GM12878 (cell line): ENCODE measurements around the gene ERC2. TPM values are rescaled to one million over a fixed set of nuclear protein-coding genes. Genes with fewer than 3 reads are reported as not detected.

Experiments
- ATAC-seq: fragments of 200-7000 bp; cut with Tn5 transposase; 3 replicates; pipeline ENCODE4 v1.9.1; 2020; ENCODE audit warnings: mild to moderate bottlenecking, moderate library complexity
- BruUV-seq: library from RNA; stranded (reverse); fragments of 400-500 nt; replicated peaks from 2 replicates; lab custom pipeline; 2021; lab: Mats Ljungman, UMichigan
- CTCF ChIA-PET: fragments of 300-600 bp; sonication (Branson Sonifier 250); formaldehyde crosslinking; extraction: SDS; loops from one replicate; lab custom pipeline; 2021; ENCODE audit warnings: inconsistent platforms; lab: Yijun Ruan, JAX
- POLR2A ChIA-PET: fragments of 350-600 bp; formaldehyde crosslinking; extraction: SDS; loops from one replicate; lab custom pipeline; 2021; ENCODE audit warnings: inconsistent platforms; lab: Charles Lee
- RAD21 ChIA-PET: fragments of 300-600 bp; sonication (Branson Sonifier 250); formaldehyde crosslinking; loops from one replicate; lab custom pipeline; 2023; ENCODE audit warnings: antibody characterized with exemption; ENCODE audit not compliant: unreplicated experiment; lab: Charles Lee
- SMC1A ChIA-PET: fragments of 300-600 bp; sonication (Branson Sonifier 250); formaldehyde crosslinking; loops from one replicate; lab custom pipeline; 2023; ENCODE audit not compliant: unreplicated experiment, uncharacterized antibody; lab: Charles Lee
- DNase-seq: peaks from one replicate; pipeline ENCODE4 v3.0.0-alpha.2; 2011; ENCODE audit warnings: low read depth, low spot score
- FAIRE-seq: peaks from 3 replicates; lab custom pipeline; 2011; peaks lifted over from hg19 to GRCh38; lab: Jason Lieb, UNC
- H2AFZ ChIP-seq: 2 replicates; pipeline ENCODE4 v1.6.0; 2011; ENCODE audit warnings: low read depth, low read length, control low read depth; ENCODE audit not compliant: control insufficient read depth
- H3K27ac ChIP-seq: 2 replicates; pipeline ENCODE4 v1.5.1; 2011; ENCODE audit warnings: control low read depth; ENCODE audit not compliant: control insufficient read depth, insufficient read depth
- H3K27me3 ChIP-seq, 2 experiments: replicated peaks in 1 of 2; 2 replicates each; pipeline versions ENCODE4 v1.6.0 to v1.6.1; 2011; ENCODE audit warnings: low read length in 1 of 2; ENCODE audit not compliant: control insufficient read depth in 2 of 2, insufficient read depth in 2 of 2
- H3K36me3 ChIP-seq, 2 experiments: 2 replicates each; pipeline ENCODE4 v1.5.1; 2011; ENCODE audit warnings: low read length in 1 of 2; ENCODE audit not compliant: control insufficient read depth in 2 of 2, insufficient read depth in 2 of 2
- H3K4me1 ChIP-seq: 2 replicates; pipeline ENCODE4 v1.6.1; 2011; ENCODE audit warnings: mild to moderate bottlenecking, low read length, moderate library complexity, mixed read lengths; ENCODE audit not compliant: control insufficient read depth, insufficient read depth
- H3K4me2 ChIP-seq: 2 replicates; pipeline ENCODE4 v1.6.0; 2011; ENCODE audit warnings: control low read depth; ENCODE audit not compliant: control insufficient read depth, insufficient read depth
- H3K4me3 ChIP-seq: fragments of 200-600 bp; sonication (generic); 2 replicates; pipeline ENCODE4 v1.5.1; 2016
- H3K79me2 ChIP-seq: 2 replicates; pipeline ENCODE4 v1.6.0; 2011; ENCODE audit warnings: low read length; ENCODE audit not compliant: control insufficient read depth, insufficient read depth
- H3K9ac ChIP-seq: 2 replicates; pipeline ENCODE4 v1.8.0; 2011; ENCODE audit warnings: low read length, control low read depth, mixed read lengths; ENCODE audit not compliant: control insufficient read depth, insufficient read depth
- H3K9me3 ChIP-seq: replicated peaks from 3 replicates; pipeline ENCODE4 v1.5.1; 2011; ENCODE audit warnings: mild to moderate bottlenecking, low read length; ENCODE audit not compliant: control insufficient read depth, insufficient read depth
- H4K20me1 ChIP-seq: 2 replicates; pipeline ENCODE4 v1.6.0; 2011; ENCODE audit not compliant: control insufficient read depth, insufficient read depth
- CHD2 ChIP-seq: IDR thresholded peaks from 2 replicates; pipeline ENCODE4 v1.6.1; 2011; ENCODE audit warnings: low read depth, low read length, improper control_type of control experiment, borderline replicate concordance
- CREM ChIP-seq: IDR thresholded peaks from 2 replicates; pipeline ENCODE4 v1.6.1; 2014; ENCODE audit warnings: antibody characterized with exemption, low read depth
- GATAD2B ChIP-seq: fragments of 450-650 bp; conservative IDR thresholded peaks from 2 replicates; pipeline ENCODE4 v1.6.1; 2017; ENCODE audit warnings: low read depth, mild to moderate bottlenecking, moderate library complexity
- HDAC6 ChIP-seq: fragments of 200-600 bp; sonication (generic); IDR thresholded peaks from one replicate; pipeline ENCODE4 v1.8.0; 2017; ENCODE audit warnings: antibody characterized with exemption; ENCODE audit not compliant: unreplicated experiment
- KAT2A ChIP-seq: conservative IDR thresholded peaks from 2 replicates; pipeline ENCODE4 v1.6.1; 2011; ENCODE audit warnings: low read depth, low read length; ENCODE audit not compliant: control insufficient read depth
- MTA2 ChIP-seq: fragments of 450-650 bp; IDR thresholded peaks from 2 replicates; pipeline ENCODE4 v1.6.1; 2016; ENCODE audit warnings: low read depth, mild to moderate bottlenecking, moderate library complexity
- NFYA ChIP-seq: IDR thresholded peaks from 2 replicates; pipeline ENCODE4 v1.6.1; 2011; ENCODE audit warnings: low read depth, mild to moderate bottlenecking, low read length, improper control_type of control experiment, borderline replicate concordance
- NFYB ChIP-seq: IDR thresholded peaks from 2 replicates; pipeline ENCODE4 v1.6.1; 2011; ENCODE audit warnings: low read depth, mild to moderate bottlenecking, low read length, improper control_type of control experiment, moderate library complexity; ENCODE audit not compliant: insufficient read depth
- RUNX3 ChIP-seq: IDR thresholded peaks from 2 replicates; pipeline ENCODE4 v1.6.1; 2012; ENCODE audit warnings: low read length, inconsistent platforms
- SMAD5 ChIP-seq: IDR thresholded peaks from 2 replicates; pipeline ENCODE4 v1.6.1; 2016; ENCODE audit warnings: antibody characterized with exemption, low read depth
- SMARCA5 ChIP-seq: fragments of 450-650 bp; IDR thresholded peaks from 2 replicates; pipeline ENCODE4 v1.6.1; 2017; ENCODE audit warnings: mild to moderate bottlenecking
- SMC3 ChIP-seq: IDR thresholded peaks from 2 replicates; pipeline ENCODE4 v1.6.1; 2011; ENCODE audit warnings: low read length, improper control_type of control experiment, borderline replicate concordance
- SP1 ChIP-seq: IDR thresholded peaks from one replicate; pipeline ENCODE4 v1.6.1; 2011; ENCODE audit warnings: low read depth, low read length
- TCF7 ChIP-seq: IDR thresholded peaks from 2 replicates; pipeline ENCODE4 v1.6.1; 2014; ENCODE audit warnings: antibody characterized with exemption, borderline replicate concordance
- YBX1 ChIP-seq: fragments of 450-650 bp; IDR thresholded peaks from 2 replicates; pipeline ENCODE4 v1.6.1; 2016; ENCODE audit warnings: antibody characterized with exemption
- ZNF207 ChIP-seq: fragments of 450-650 bp; IDR thresholded peaks from 2 replicates; pipeline ENCODE4 v1.6.1; 2014; ENCODE audit warnings: antibody characterized with exemption, mild to moderate bottlenecking, borderline replicate concordance
- ZSCAN29 ChIP-seq: fragments of 450-650 bp; IDR thresholded peaks from 2 replicates; pipeline ENCODE4 v1.6.1; 2017; ENCODE audit warnings: mild to moderate bottlenecking, moderate library complexity
- ZZZ3 ChIP-seq: IDR thresholded peaks from 2 replicates; pipeline ENCODE4 v1.6.1; 2011; ENCODE audit warnings: low read depth; ENCODE audit not compliant: control insufficient read depth, insufficient read length
- WGBS: methylation state at CpG from one replicate; pipeline ENCODE4 v1.1.6; 2016; ENCODE audit warnings: low lambda C conversion rate; ENCODE audit not compliant: insufficient replicate concordance, insufficient coverage; ENCODE audit errors: missing lambda C conversion rate; 5-methylcytosine and 5-hydroxymethylcytosine counted together
- in situ Hi-C: fragments of 300-500 bp; cut with MboI; formaldehyde crosslinking; loops from 9 replicates; pipeline ENCODE4 v1.14.3; 2018; ENCODE audit warnings: mixed read lengths
- intact Hi-C: fragments of 100-400 bp; cut with micrococcal nuclease; formaldehyde crosslinking; loops from one replicate; pipeline ENCODE4 v1.14.2; 2022; ENCODE audit not compliant: unreplicated experiment
- polyA plus RNA-seq, 11 experiments: library from polyadenylated mRNA; depleted of rRNA in 4 of 11; unstranded in 6 of 11; stranded (reverse) in 5 of 11; fragments of >200 nt; fragmentation: Nextera tagmentation in 4 of 11; fragmentation: Illumina TruSeq in 1 of 11; extraction: Ambion mirVana in 4 of 11; extraction: Trizol in 1 of 11; gene quantifications; 1 replicate in 1 of 11; 2 replicates in 10 of 11; pipeline versions ENCODE4 v1.2.1 to v1.2.3, GENCODE V29; 2011 to 2016; ENCODE audit warnings: inconsistent platforms in 2 of 11, missing spikeins in 2 of 11, low read depth in 1 of 11
- total RNA-seq, 4 experiments: library from RNA; depleted of rRNA in 3 of 4; stranded (reverse); fragments of >200 nt in 3 of 4; fragmentation: Illumina TruSeq in 1 of 4; extraction: Trizol in 1 of 4; gene quantifications; 2 replicates each; pipeline versions ENCODE4 v1.2.1 to v1.2.3, GENCODE V29; 2013 to 2021
- TF ChIP-seq, protein P1 (sequence below): IDR thresholded peaks from 2 replicates; pipeline ENCODE4 v1.6.1; 2012; ENCODE audit warnings: low read length, inconsistent platforms
- TF ChIP-seq, protein P2 (sequence below): IDR thresholded peaks from 2 replicates; pipeline ENCODE4 v1.6.1; 2012; ENCODE audit warnings: low read depth, low read length, improper control_type of control experiment
- TF ChIP-seq, protein P3 (sequence below): fragments of 450-650 bp; IDR thresholded peaks from 2 replicates; pipeline ENCODE4 v1.6.1; 2014; ENCODE audit warnings: mild to moderate bottlenecking

Gene ERC2
- total and polyA plus RNA-seq, 10 of the 15 experiments (the other 5 are each of a cell fraction or from before 2014, with no cell fraction given), result 0.06 to 1.4 (median 0.12) TPM; not detected in 3

DNA sequence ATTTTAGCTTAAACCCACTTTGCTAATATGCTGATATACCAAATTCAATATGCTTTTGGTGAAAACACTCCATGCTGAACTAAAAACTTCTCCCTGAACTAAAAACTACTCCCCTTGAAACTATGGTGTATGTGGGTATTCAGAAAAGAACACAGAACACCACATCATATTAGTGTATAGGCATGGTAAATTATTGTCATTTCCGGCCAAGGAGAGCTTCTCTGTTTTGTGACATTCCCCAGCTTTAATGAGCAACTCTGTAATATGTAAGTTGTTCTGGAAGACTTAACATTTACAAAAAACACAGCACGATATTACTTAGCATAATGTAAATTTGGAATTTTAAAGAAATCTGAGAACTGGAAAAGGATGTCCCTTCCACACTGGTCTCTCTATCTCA, 711.3 kb downstream of the ERC2 start (continued):
- TF ChIP-seq, protein P1, sequence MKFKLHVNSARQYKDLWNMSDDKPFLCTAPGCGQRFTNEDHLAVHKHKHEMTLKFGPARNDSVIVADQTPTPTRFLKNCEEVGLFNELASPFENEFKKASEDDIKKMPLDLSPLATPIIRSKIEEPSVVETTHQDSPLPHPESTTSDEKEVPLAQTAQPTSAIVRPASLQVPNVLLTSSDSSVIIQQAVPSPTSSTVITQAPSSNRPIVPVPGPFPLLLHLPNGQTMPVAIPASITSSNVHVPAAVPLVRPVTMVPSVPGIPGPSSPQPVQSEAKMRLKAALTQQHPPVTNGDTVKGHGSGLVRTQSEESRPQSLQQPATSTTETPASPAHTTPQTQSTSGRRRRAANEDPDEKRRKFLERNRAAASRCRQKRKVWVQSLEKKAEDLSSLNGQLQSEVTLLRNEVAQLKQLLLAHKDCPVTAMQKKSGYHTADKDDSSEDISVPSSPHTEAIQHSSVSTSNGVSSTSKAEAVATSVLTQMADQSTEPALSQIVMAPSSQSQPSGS, result no peak
- no peak for TF ChIP-seq ZNF207
- TF ChIP-seq ZZZ3, result no peak
- no peak for TF ChIP-seq KAT2A
- TF ChIP-seq SMC3, result no peak
- TF ChIP-seq, protein P2, sequence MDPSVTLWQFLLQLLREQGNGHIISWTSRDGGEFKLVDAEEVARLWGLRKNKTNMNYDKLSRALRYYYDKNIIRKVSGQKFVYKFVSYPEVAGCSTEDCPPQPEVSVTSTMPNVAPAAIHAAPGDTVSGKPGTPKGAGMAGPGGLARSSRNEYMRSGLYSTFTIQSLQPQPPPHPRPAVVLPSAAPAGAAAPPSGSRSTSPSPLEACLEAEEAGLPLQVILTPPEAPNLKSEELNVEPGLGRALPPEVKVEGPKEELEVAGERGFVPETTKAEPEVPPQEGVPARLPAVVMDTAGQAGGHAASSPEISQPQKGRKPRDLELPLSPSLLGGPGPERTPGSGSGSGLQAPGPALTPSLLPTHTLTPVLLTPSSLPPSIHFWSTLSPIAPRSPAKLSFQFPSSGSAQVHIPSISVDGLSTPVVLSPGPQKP, result no peak
- TF ChIP-seq CHD2, result no peak
- TF ChIP-seq TCF7, result no peak
- TF ChIP-seq YBX1, result no peak
- no peak for TF ChIP-seq SP1

DNA sequence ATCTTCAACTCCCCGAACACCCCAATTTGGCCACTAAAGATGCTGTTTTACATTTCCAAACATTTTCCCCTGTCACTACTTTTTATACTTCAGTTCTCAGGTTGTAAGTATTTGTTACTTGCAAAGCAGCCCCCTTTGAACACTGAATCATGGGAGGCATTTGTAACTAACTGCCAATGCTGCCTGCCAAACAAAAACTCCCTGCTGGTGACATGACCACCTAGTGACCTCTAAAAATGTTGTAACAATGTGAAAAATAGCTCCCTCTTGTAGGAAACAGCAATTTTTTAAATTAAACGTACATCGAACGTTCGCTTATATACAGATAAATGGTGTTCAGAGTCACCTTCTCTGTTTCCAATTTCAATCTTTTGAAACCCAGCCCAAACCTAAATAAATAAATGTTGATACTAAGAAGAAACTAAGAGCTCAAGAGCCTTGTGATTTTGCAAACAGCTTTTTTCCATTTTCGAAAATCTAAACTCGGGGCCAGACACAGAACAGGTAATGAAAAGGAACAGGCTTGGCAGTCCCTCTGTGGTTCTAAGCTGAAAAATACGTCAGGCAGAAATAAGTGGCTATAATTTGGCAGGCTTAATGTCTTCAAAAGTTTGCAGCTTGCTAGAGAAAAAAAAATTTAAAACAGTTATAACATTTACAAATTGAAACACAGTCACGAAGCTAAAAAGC, 712.6 kb downstream of the ERC2 start:
- Histone ChIP-seq H3K9me3 (no peaks in the 10 kb centered on the region), H4K20me1 (no peaks in the 10 kb centered on the region), H3K4me1 (no peaks in the 10 kb centered on the region; the same call in 1 of the 2 replicates), H3K4me3 (no peak overlapping the region), H3K4me2 (no peak overlapping the region), H2AFZ (no peak overlapping the region), H3K36me3 (no peaks in the 10 kb centered on the region), H3K79me2 (no peaks in the 10 kb centered on the region), H3K27me3 (no peaks in the 10 kb centered on the region; a peak in 1 of 4 replicates), H3K9ac (no peak overlapping the region), H3K27ac (no peak overlapping the region)
- no TSS peak for BruUV-seq
- ChIA-PET SMC1A (interaction anchor here (1.8 kb wide), 1 partner anchor 15 kb away, joined by 4 read pairs; no protein-coding TSS in a partner anchor), POLR2A (no interaction called here), RAD21 (no interaction called here), CTCF (interaction anchor here (1.6 kb wide), 1 partner anchor 9 kb away, joined by 4 read pairs; no protein-coding TSS in a partner anchor)
- FAIRE-seq (no peak), ATAC-seq (no peak), DNase-seq (no peak)
- in situ Hi-C loops (no loop called here), intact Hi-C loops (no loop called here)
- 54% methylated on average over 9 of the region's 9 CpGs for WGBS
- TF ChIP-seq RUNX3 (no peak), ZSCAN29 (no peak), GATAD2B (no peak), NFYA (no peak), MTA2 (no peak), CREM (no peak), SMAD5 (no peak), NFYB (no peak), HDAC6 (no peak), SMARCA5 (no peak)
- TF ChIP-seq, protein P3, sequence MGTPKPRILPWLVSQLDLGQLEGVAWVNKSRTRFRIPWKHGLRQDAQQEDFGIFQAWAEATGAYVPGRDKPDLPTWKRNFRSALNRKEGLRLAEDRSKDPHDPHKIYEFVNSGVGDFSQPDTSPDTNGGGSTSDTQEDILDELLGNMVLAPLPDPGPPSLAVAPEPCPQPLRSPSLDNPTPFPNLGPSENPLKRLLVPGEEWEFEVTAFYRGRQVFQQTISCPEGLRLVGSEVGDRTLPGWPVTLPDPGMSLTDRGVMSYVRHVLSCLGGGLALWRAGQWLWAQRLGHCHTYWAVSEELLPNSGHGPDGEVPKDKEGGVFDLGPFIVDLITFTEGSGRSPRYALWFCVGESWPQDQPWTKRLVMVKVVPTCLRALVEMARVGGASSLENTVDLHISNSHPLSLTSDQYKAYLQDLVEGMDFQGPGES, result no peak
